Esophagus squamous epithelium (tissue), 4 donors: Measurements from ENCODE around the gene UBL4A.

Experiments
- POLR2A ChIP-seq, 4 donors: fragments of 450-650 bp; IDR thresholded peaks; one replicate each; pipeline ENCODE4 v1.6.1; 2017; ENCODE audit warnings: antibody characterized with exemption in 4 of 4, mild to moderate bottlenecking in 4 of 4, moderate library complexity in 3 of 4
- TF ChIP-seq, protein P1 (sequence below), 6 experiments: fragments of 450-650 bp in 4 of 6; fragments of 200-600 bp in 2 of 6; sonication (generic) in 2 of 6; IDR thresholded peaks; one replicate each; pipeline ENCODE4 v1.5.1; 2016 to 2019; ENCODE audit warnings: antibody characterized with exemption in 6 of 6, mild to moderate bottlenecking in 4 of 6, moderate library complexity in 4 of 6

DNA sequence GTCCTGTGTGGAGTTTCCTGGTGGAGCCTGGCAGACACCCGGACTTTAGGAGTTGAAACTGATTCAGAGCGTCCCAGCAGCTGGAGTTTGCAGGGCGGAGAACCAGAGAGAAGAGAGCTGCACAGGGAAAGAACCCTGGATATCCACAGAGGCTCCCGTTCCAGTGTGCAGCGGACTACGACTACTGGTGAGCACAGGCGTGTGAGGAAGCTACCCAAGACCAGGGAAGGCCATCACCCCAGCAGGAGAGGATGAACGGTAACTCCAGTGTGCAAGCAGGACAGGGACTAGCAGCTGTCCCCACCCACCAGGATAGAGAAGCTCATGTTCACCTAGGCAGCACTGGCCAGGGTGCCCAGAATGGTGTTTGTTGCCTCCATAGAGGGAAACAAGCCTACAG, 9.6 kb downstream of the UBL4A start:
- TF ChIP-seq POLR2A (IDR thresholded peaks at IDR 0.05), result no peak
- TF ChIP-seq, protein P1, sequence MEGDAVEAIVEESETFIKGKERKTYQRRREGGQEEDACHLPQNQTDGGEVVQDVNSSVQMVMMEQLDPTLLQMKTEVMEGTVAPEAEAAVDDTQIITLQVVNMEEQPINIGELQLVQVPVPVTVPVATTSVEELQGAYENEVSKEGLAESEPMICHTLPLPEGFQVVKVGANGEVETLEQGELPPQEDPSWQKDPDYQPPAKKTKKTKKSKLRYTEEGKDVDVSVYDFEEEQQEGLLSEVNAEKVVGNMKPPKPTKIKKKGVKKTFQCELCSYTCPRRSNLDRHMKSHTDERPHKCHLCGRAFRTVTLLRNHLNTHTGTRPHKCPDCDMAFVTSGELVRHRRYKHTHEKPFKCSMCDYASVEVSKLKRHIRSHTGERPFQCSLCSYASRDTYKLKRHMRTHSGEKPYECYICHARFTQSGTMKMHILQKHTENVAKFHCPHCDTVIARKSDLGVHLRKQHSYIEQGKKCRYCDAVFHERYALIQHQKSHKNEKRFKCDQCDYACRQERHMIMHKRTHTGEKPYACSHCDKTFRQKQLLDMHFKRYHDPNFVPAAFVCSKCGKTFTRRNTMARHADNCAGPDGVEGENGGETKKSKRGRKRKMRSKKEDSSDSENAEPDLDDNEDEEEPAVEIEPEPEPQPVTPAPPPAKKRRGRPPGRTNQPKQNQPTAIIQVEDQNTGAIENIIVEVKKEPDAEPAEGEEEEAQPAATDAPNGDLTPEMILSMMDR (IDR thresholded peaks at IDR 0.05), result no peak
